ENCODE data around the gene DNAI7. TPM values are rescaled to one million over a fixed set of nuclear protein-coding genes. Genes with fewer than 3 reads are reported as not detected.

DNAI7 gene
- total RNA-seq, 1 experiment from 2014 or later: 0.52 TPM

DNA sequence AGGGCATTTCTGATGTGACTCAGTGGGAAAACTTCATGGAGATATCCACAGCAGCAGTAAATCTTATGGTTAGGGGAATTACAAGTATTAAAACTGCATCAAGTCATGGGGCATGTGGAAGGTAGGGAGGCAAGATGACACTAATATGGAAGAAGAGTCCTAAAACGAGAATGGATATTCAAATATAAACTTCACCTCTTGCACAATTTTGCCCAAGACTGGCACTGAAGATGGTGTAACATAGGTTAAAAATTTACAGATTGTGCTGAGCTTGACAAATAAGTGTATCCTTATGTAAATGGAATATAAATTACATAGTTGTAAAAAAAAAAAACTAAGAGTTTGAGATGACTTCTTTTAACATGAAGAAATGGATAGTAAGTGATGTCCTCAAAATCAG lies 12.9 kb upstream of the DNAI7 start:
- Histone ChIP-seq H3K4me1 (ENCODE audit: control insufficient read depth in 1 of 2, insufficient read depth in 2 of 2, low read length in 2 of 2) (no peaks in the 10 kb centered on the region), H3K27ac (ENCODE audit: low read depth, low read length) (no peak overlapping the region), H4K20me1 (ENCODE audit: insufficient read depth) (no peaks in the 10 kb centered on the region), H3K36me3 (ENCODE audit: control insufficient read depth in 1 of 2, insufficient read depth in 2 of 2, low read length in 2 of 2) (peaks cover 3 to 18% of the 10 kb centered on the region in 2 experiments; a peak in 3 of 4 replicates), H3K9ac (ENCODE audit: low read length) (no peak overlapping the region), H3K9me3 (ENCODE audit: control insufficient read depth in 1 of 2, insufficient read depth in 1 of 2, low read depth in 1 of 2, low read length in 2 of 2) (no peaks in the 10 kb centered on the region), H2AFZ (ENCODE audit: low read depth, low read length, poor library complexity, severe bottlenecking) (no peak overlapping the region), H3K79me2 (ENCODE audit: insufficient read depth, low read length) (no peaks in the 10 kb centered on the region), H3K9me2 (ENCODE audit: insufficient read depth) (no peaks in the 10 kb centered on the region), H3K27me3 (ENCODE audit: insufficient read depth, low read length) (no peaks in the 10 kb centered on the region), H3K4me2 (ENCODE audit: low read length) (no peak overlapping the region), H3K4me3 (replicated peaks in 1 of 2; ENCODE audit: low read depth in 1 of 2, low read length in 2 of 2) (no peak overlapping the region)
- TSS peak; percentile 9 for BruUV-seq (replicated peaks)
- DNase-seq (ENCODE audit: low read depth, low spot score) (no peak), ATAC-seq (no peak)
- ChIA-PET POLR2A (no interaction called here), CTCF (interaction anchor here (1.0 kb wide), 1 partner anchor 179 kb away, joined by 3 read pairs; no protein-coding TSS in a partner anchor), RAD21 (ENCODE audit: low non-redundant PET in 1 of 2, low total read pairs in 2 of 2, uncharacterized antibody in 2 of 2, unreplicated experiment in 2 of 2) (no interaction called here)
- intact Hi-C loops (cut with micrococcal nuclease): no loop called here
- TF ChIP-seq, protein P1, sequence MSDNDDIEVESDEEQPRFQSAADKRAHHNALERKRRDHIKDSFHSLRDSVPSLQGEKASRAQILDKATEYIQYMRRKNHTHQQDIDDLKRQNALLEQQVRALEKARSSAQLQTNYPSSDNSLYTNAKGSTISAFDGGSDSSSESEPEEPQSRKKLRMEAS (IDR thresholded peaks at IDR 0.05): no peak
- TF ChIP-seq TCF7L2 (IDR thresholded peaks at IDR 0.05; ENCODE audit: borderline replicate concordance, extremely low read depth, insufficient read depth, insufficient read length) (no peak), JUND (IDR thresholded peaks at IDR 0.05) (no peak), EZH2 (IDR thresholded peaks at IDR 0.05) (no peak), POLR2AphosphoS5 (IDR thresholded peaks at IDR 0.05; ENCODE audit: low read depth, low read length) (no peak), EZH2phosphoT487 (IDR thresholded peaks at IDR 0.05; ENCODE audit: borderline replicate concordance) (no peak), ATF3 (IDR thresholded peaks at IDR 0.05) (no peak)
- TF ChIP-seq, protein P2, sequence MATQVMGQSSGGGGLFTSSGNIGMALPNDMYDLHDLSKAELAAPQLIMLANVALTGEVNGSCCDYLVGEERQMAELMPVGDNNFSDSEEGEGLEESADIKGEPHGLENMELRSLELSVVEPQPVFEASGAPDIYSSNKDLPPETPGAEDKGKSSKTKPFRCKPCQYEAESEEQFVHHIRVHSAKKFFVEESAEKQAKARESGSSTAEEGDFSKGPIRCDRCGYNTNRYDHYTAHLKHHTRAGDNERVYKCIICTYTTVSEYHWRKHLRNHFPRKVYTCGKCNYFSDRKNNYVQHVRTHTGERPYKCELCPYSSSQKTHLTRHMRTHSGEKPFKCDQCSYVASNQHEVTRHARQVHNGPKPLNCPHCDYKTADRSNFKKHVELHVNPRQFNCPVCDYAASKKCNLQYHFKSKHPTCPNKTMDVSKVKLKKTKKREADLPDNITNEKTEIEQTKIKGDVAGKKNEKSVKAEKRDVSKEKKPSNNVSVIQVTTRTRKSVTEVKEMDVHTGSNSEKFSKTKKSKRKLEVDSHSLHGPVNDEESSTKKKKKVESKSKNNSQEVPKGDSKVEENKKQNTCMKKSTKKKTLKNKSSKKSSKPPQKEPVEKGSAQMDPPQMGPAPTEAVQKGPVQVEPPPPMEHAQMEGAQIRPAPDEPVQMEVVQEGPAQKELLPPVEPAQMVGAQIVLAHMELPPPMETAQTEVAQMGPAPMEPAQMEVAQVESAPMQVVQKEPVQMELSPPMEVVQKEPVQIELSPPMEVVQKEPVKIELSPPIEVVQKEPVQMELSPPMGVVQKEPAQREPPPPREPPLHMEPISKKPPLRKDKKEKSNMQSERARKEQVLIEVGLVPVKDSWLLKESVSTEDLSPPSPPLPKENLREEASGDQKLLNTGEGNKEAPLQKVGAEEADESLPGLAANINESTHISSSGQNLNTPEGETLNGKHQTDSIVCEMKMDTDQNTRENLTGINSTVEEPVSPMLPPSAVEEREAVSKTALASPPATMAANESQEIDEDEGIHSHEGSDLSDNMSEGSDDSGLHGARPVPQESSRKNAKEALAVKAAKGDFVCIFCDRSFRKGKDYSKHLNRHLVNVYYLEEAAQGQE (IDR thresholded peaks at IDR 0.05; ENCODE audit: low read depth): no peak

Data from HCT116 (cell line).